Endothelial cell of umbilical vein (primary cell): ENCODE measurements around the gene WDR11.

ENCODE experiments used
- CTCF ChIP-seq, 2 donors: IDR thresholded peaks; 1 replicate in 1 of 2; 2 replicates in 1 of 2; pipeline ENCODE4 v1.5.1; 2011; ENCODE audit warnings: low read length in 2 of 2, mild to moderate bottlenecking in 2 of 2, moderate library complexity in 2 of 2, control low read depth in 1 of 2, inconsistent platforms in 1 of 2, low read depth in 1 of 2; ENCODE audit not compliant: insufficient read depth in 1 of 2; ENCODE audit errors: extremely low read depth in 1 of 2
- EZH2 ChIP-seq: IDR thresholded peaks from 2 replicates; pipeline ENCODE4 v1.6.1; 2012; ENCODE audit warnings: borderline replicate concordance, low read depth, mild to moderate bottlenecking, moderate library complexity, low read length, inconsistent platforms; ENCODE audit not compliant: severe bottlenecking
- FOS ChIP-seq: IDR thresholded peaks from 2 replicates; pipeline ENCODE4 v1.6.1; 2011; ENCODE audit warnings: mild to moderate bottlenecking, low read length, moderate library complexity, borderline replicate concordance; ENCODE audit not compliant: insufficient read depth
- GATA2 ChIP-seq: IDR thresholded peaks from 2 replicates; pipeline ENCODE4 v1.7.0; 2011; ENCODE audit warnings: low read depth, mild to moderate bottlenecking, moderate library complexity, mixed read lengths, low read length; ENCODE audit not compliant: insufficient read length, insufficient read depth
- JUN ChIP-seq: IDR thresholded peaks from 2 replicates; pipeline ENCODE4 v1.6.1; 2011; ENCODE audit warnings: borderline replicate concordance, low read depth; ENCODE audit not compliant: insufficient read length, insufficient read depth
- MAX ChIP-seq: IDR thresholded peaks from 2 replicates; pipeline ENCODE4 v1.6.1; 2011; ENCODE audit not compliant: insufficient read depth, insufficient read length
- MYC ChIP-seq: IDR thresholded peaks from one replicate; pipeline ENCODE4 v1.6.1; 2011; ENCODE audit warnings: mild to moderate bottlenecking, low read depth, low read length
- POLR2A ChIP-seq: IDR thresholded peaks from 2 replicates; pipeline ENCODE4 v1.6.1; 2012; ENCODE audit warnings: low read depth, mild to moderate bottlenecking, control low read depth, low read length
- POLR2AphosphoS5 ChIP-seq: IDR thresholded peaks from 2 replicates; pipeline ENCODE4 v1.6.1; 2012; ENCODE audit warnings: low read depth, mild to moderate bottlenecking, control low read depth, low read length, moderate library complexity; ENCODE audit not compliant: insufficient read depth

GRCh38 chr10:120949609-120950031 lies 98.5 kb downstream of the WDR11 start:
- TF ChIP-seq CTCF (IDR thresholded peaks at IDR 0.05; ENCODE audit: extremely low read depth in 1 of 2, insufficient read depth in 1 of 2, low read depth in 1 of 2, low read length in 2 of 2), result no peak
- TF ChIP-seq POLR2AphosphoS5, result no peak
- TF ChIP-seq EZH2, result peak; percentile 84
- no peak for TF ChIP-seq POLR2A
- no peak for TF ChIP-seq MAX
- no peak for TF ChIP-seq GATA2
- TF ChIP-seq FOS, result no peak
- TF ChIP-seq JUN, result no peak
- no peak for TF ChIP-seq MYC
